Activated T-cell treated with anti-CD3 and anti-CD28 coated beads, Interleukin-2, amount 50 U/mL, for 72 hours (primary cell): Measurements from ENCODE around the gene FHOD3. TPM values are rescaled to one million over a fixed set of nuclear protein-coding genes. Genes with fewer than 3 reads are reported as not detected.

ENCODE experiments used
- ATAC-seq, 2 donors: fragments of 150-1000 bp; cut with Tn5 transposase; replicated peaks in 1 of 2; 2 replicates each; pipeline ENCODE4 v1.10.0; 2021; ENCODE audit warnings: moderate library complexity in 2 of 2, mild to moderate bottlenecking in 1 of 2
- DNase-seq, 2 donors: peaks; one replicate each; pipeline ENCODE4 v3.0.0; 2021 to 2022; ENCODE audit warnings: mixed read lengths in 1 of 2
- H3K27ac Mint-ChIP-seq: one replicate; pipeline ENCODE4 v1.8.0; 2022; ENCODE audit warnings: mild to moderate bottlenecking, moderate library complexity, mixed read lengths
- H3K27me3 Mint-ChIP-seq: one replicate; pipeline ENCODE4 v1.8.0; 2022; ENCODE audit warnings: low read depth, mixed read lengths
- H3K36me3 Mint-ChIP-seq, 2 donors: one replicate each; pipeline ENCODE4 v1.8.0; 2022; ENCODE audit warnings: mixed read lengths in 2 of 2, mild to moderate bottlenecking in 1 of 2; ENCODE audit not compliant: insufficient read depth in 2 of 2
- H3K4me1 Mint-ChIP-seq: one replicate; pipeline ENCODE4 v1.8.0; 2022; ENCODE audit warnings: low read depth, mixed read lengths
- H3K4me3 Mint-ChIP-seq, 2 donors: one replicate each; pipeline ENCODE4 v1.8.0; 2022; ENCODE audit warnings: mild to moderate bottlenecking in 2 of 2, mixed read lengths in 2 of 2, moderate library complexity in 2 of 2
- H3K9me3 Mint-ChIP-seq, 2 donors: one replicate each; pipeline ENCODE4 v1.8.0; 2022; ENCODE audit warnings: mixed read lengths in 2 of 2
- total RNA-seq, 2 donors: library from RNA; stranded (reverse); gene quantifications; one replicate each; pipeline ENCODE4 v1.2.3, GENCODE V29; 2022

The FHOD3 gene
- total RNA-seq, 2 donors from 2014 or later, result 0.28 TPM; not detected in 1

- no peaks in the 10 kb centered on the region for H3K36me3 Mint-ChIP-seq
- H3K9me3 Mint-ChIP-seq, result no peaks in the 10 kb centered on the region
- ATAC-seq, result no peak
- H3K4me1 Mint-ChIP-seq, result no peaks in the 10 kb centered on the region
- H3K27me3 Mint-ChIP-seq, result peaks cover 15% of the 10 kb centered on the region
- H3K4me3 Mint-ChIP-seq, result no peak overlapping the region
- no peak overlapping the region for H3K27ac Mint-ChIP-seq
- DNase-seq, result no peak
Measured at GRCh38 chr18:36505665-36506064, 208.2 kb downstream of the FHOD3 start.

GRCh38 chr18:36509646-36510197, 212.2 kb downstream of the FHOD3 start:
- Mint-ChIP-seq H3K27ac (no peak overlapping the region), H3K4me3 (no peak overlapping the region), H3K4me1 (no peaks in the 10 kb centered on the region), H3K27me3 (peaks cover 15% of the 10 kb centered on the region), H3K9me3 (no peaks in the 10 kb centered on the region), H3K36me3 (no peaks in the 10 kb centered on the region)
- ATAC-seq (no peak), DNase-seq (no peak)

GRCh38 chr18:36511791-36512352, 214.4 kb downstream of the FHOD3 start:
- H3K36me3 Mint-ChIP-seq, result no peaks in the 10 kb centered on the region
- DNase-seq (no peak), ATAC-seq (no peak)
- no peak overlapping the region for H3K27ac Mint-ChIP-seq
- H3K4me1 Mint-ChIP-seq, result no peaks in the 10 kb centered on the region
- H3K9me3 Mint-ChIP-seq, result no peaks in the 10 kb centered on the region
- H3K27me3 Mint-ChIP-seq, result peaks cover 8% of the 10 kb centered on the region
- H3K4me3 Mint-ChIP-seq, result no peak overlapping the region

GRCh38 chr18:36513556-36513955, 216.0 kb downstream of the FHOD3 start:
- H3K27ac Mint-ChIP-seq, result no peak overlapping the region
- ATAC-seq (no peak), DNase-seq (no peak)

GRCh38 chr18:36514778-36515177, 217.3 kb downstream of the FHOD3 start:
- ATAC-seq, result no peak
- no peak for DNase-seq
- Mint-ChIP-seq H3K4me3 (no peak overlapping the region), H3K4me1 (no peaks in the 10 kb centered on the region), H3K36me3 (no peaks in the 10 kb centered on the region), H3K27me3 (peaks cover 25% of the 10 kb centered on the region), H3K27ac (no peak overlapping the region), H3K9me3 (no peaks in the 10 kb centered on the region)

More at GRCh38 chr18:36513556-36513955, 216.0 kb downstream of the FHOD3 start:
- Mint-ChIP-seq H3K4me1 (no peaks in the 10 kb centered on the region), H3K27me3 (peaks cover 19% of the 10 kb centered on the region), H3K36me3 (no peaks in the 10 kb centered on the region), H3K4me3 (no peak overlapping the region), H3K9me3 (no peaks in the 10 kb centered on the region)

- no peak for ATAC-seq
- no peaks in the 10 kb centered on the region for H3K4me1 Mint-ChIP-seq
- H3K9me3 Mint-ChIP-seq, result no peaks in the 10 kb centered on the region
- H3K36me3 Mint-ChIP-seq, result no peaks in the 10 kb centered on the region
- H3K27ac Mint-ChIP-seq, result no peak overlapping the region
- H3K4me3 Mint-ChIP-seq, result no peak overlapping the region
- H3K27me3 Mint-ChIP-seq, result peaks cover 25% of the 10 kb centered on the region
- no peak for DNase-seq
Measured at GRCh38 chr18:36516258-36516657, 218.7 kb downstream of the FHOD3 start.

GRCh38 chr18:36516726-36517125, 219.2 kb downstream of the FHOD3 start:
- ATAC-seq (no peak), DNase-seq (no peak)
- Mint-ChIP-seq H3K36me3 (no peaks in the 10 kb centered on the region), H3K9me3 (no peaks in the 10 kb centered on the region), H3K4me1 (no peaks in the 10 kb centered on the region), H3K4me3 (no peak overlapping the region), H3K27me3 (peaks cover 25% of the 10 kb centered on the region), H3K27ac (no peak overlapping the region)

- ATAC-seq, result no peak
Measured at GRCh38 chr18:36518839-36519238, 221.3 kb downstream of the FHOD3 start.

GRCh38 chr18:36519358-36519757, 221.8 kb downstream of the FHOD3 start:
- H3K36me3 Mint-ChIP-seq, result no peaks in the 10 kb centered on the region
- H3K27ac Mint-ChIP-seq, result no peak overlapping the region
- DNase-seq, result no peak
- peaks cover 25% of the 10 kb centered on the region for H3K27me3 Mint-ChIP-seq
- no peaks in the 10 kb centered on the region for H3K4me1 Mint-ChIP-seq
- no peak overlapping the region for H3K4me3 Mint-ChIP-seq
- ATAC-seq, result no peak
- no peaks in the 10 kb centered on the region for H3K9me3 Mint-ChIP-seq

More at GRCh38 chr18:36518839-36519238, 221.3 kb downstream of the FHOD3 start:
- DNase-seq, result no peak
- Mint-ChIP-seq H3K4me3 (no peak overlapping the region), H3K4me1 (no peaks in the 10 kb centered on the region), H3K36me3 (no peaks in the 10 kb centered on the region), H3K9me3 (no peaks in the 10 kb centered on the region), H3K27ac (no peak overlapping the region), H3K27me3 (peaks cover 25% of the 10 kb centered on the region)

- DNase-seq, result no peak
- Mint-ChIP-seq H3K27me3 (peaks cover 10% of the 10 kb centered on the region), H3K9me3 (no peaks in the 10 kb centered on the region), H3K4me1 (no peaks in the 10 kb centered on the region), H3K36me3 (no peaks in the 10 kb centered on the region), H3K27ac (no peak overlapping the region), H3K4me3 (no peak overlapping the region)
- no peak for ATAC-seq
Measured at GRCh38 chr18:36522509-36522908, 225.0 kb downstream of the FHOD3 start.

GRCh38 chr18:36525913-36526312, 228.4 kb downstream of the FHOD3 start:
- H3K4me1 Mint-ChIP-seq, result no peaks in the 10 kb centered on the region
- no peak overlapping the region for H3K4me3 Mint-ChIP-seq
- DNase-seq (no peak), ATAC-seq (no peak)
- H3K9me3 Mint-ChIP-seq, result no peaks in the 10 kb centered on the region
- no peak overlapping the region for H3K27ac Mint-ChIP-seq
- no peaks in the 10 kb centered on the region for H3K36me3 Mint-ChIP-seq
- no peaks in the 10 kb centered on the region for H3K27me3 Mint-ChIP-seq

GRCh38 chr18:36526611-36527010, 229.1 kb downstream of the FHOD3 start:
- H3K4me3 Mint-ChIP-seq, result no peak overlapping the region

GRCh38 chr18:36527051-36527450, 229.5 kb downstream of the FHOD3 start:
- Mint-ChIP-seq H3K36me3 (no peaks in the 10 kb centered on the region), H3K9me3 (peaks cover 0 to 3% of the 10 kb centered on the region in 2 donors), H3K4me3 (no peak overlapping the region), H3K4me1 (no peaks in the 10 kb centered on the region), H3K27ac (no peak overlapping the region), H3K27me3 (no peaks in the 10 kb centered on the region)
- DNase-seq, result no peak
- no peak for ATAC-seq

More at GRCh38 chr18:36526611-36527010, 229.1 kb downstream of the FHOD3 start:
- ATAC-seq, result no peak
- Mint-ChIP-seq H3K4me1 (no peaks in the 10 kb centered on the region), H3K27me3 (no peaks in the 10 kb centered on the region), H3K36me3 (no peaks in the 10 kb centered on the region), H3K27ac (no peak overlapping the region), H3K9me3 (peaks cover 0 to 3% of the 10 kb centered on the region in 2 donors)
- no peak for DNase-seq
